Activated T-cell treated with anti-CD3 and anti-CD28 coated beads, Interleukin-2, amount 50 U/mL, for 24 hours (primary cell): ENCODE measurements around the gene TGFBI.

ENCODE experiments used
- DNase-seq: peaks from one replicate; pipeline ENCODE4 v3.0.0-alpha.2; 2020
- H3K27ac Mint-ChIP-seq: 2 replicates; pipeline ENCODE4 v1.8.0; 2020; ENCODE audit warnings: mild to moderate bottlenecking, mixed read lengths
- H3K27me3 Mint-ChIP-seq: 2 replicates; pipeline ENCODE4 v1.8.0; 2020; ENCODE audit warnings: mixed read lengths
- H3K36me3 Mint-ChIP-seq: 2 replicates; pipeline ENCODE4 v1.8.0; 2020; ENCODE audit warnings: low read depth, mixed read lengths
- H3K4me1 Mint-ChIP-seq: 2 replicates; pipeline ENCODE4 v1.8.0; 2020; ENCODE audit warnings: low read depth, mixed read lengths
- H3K4me3 Mint-ChIP-seq: 2 replicates; pipeline ENCODE4 v1.8.0; 2020; ENCODE audit warnings: mild to moderate bottlenecking, moderate library complexity, mixed read lengths
- H3K9me3 Mint-ChIP-seq: 2 replicates; pipeline ENCODE4 v1.8.0; 2020; ENCODE audit warnings: mixed read lengths

The TGFBI gene

DNA sequence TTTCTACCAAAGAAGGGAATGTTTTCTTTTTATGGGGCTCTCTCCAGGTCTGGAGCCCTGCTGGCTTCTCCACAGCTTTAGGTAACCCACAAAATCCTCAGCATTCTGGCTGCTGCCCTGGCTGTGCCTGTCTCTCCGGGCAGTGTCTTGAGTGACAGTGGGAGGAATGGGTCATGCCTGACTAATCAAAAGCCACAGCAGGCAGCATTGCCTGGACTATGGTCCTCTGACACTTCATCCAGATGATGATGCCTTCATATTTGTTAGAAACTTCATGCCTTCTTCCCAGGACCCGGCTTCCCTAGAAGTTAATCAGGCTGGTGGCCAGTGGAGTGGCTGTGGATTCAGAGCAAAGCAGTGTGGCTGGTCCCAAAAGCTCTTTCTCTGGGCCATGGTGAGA is 32.2 kb upstream of the TGFBI start:
- Mint-ChIP-seq H3K36me3 (no peaks in the 10 kb centered on the region), H3K9me3 (no peaks in the 10 kb centered on the region), H3K4me1 (no peaks in the 10 kb centered on the region), H3K27ac (no peak overlapping the region), H3K27me3 (peaks cover 23% of the 10 kb centered on the region), H3K4me3 (no peak overlapping the region)
- no peak for DNase-seq

DNA sequence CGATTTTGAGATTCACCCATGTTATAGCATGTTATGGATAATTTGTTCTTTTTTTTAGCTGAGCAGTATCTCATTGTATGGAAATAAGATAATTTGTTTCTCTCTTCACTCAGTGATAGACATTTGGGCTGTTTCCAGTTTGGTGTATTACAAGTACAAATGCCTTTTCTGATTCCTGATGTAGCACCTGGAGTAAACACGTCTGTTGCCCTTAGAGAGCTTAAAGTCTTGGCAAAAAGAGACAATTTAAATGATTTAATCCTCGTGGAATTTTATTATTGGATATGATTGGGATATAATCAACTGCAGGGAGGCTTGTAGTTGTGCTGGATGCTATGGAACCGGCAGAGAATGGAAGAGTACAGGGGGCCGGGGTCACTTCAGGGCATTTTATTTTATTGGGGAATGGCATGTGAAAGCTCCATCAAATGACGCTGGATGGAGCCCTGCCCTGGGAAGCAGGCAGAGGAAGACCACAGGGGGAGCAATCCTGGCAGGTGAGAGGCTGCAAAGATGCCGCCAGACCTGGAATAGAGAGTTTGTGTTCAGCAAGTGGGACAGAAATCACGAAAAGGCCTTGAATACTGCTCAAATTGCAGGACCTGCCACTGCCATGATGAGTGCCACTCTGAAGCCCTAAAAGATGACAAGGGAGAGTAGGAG is 31.0 kb upstream of the TGFBI start:
- Mint-ChIP-seq H3K4me1 (no peaks in the 10 kb centered on the region), H3K27ac (no peak overlapping the region), H3K9me3 (no peaks in the 10 kb centered on the region)

DNA sequence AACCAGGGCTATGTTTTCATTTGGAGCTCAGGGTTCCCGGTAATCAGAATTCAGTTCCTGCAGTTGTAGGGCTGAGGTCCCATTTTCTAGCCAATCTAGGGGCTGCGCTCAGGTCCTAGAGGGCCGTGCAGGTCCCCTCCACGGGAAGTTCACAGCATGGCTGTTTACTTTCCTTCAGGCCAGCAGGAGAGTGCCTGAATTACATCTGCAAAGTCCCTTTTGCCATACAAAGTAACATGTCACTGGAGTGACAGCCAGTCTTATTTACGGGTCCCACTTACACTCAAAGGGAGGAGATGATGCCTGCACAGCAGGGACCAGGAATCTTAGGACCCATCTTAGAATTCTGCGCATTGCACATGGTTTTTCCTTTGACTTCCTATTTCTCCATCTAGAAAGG is 29.9 kb upstream of the TGFBI start:
- no peak for DNase-seq
- no peaks in the 10 kb centered on the region for H3K4me1 Mint-ChIP-seq
- H3K27ac Mint-ChIP-seq = no peak overlapping the region
- H3K36me3 Mint-ChIP-seq = no peaks in the 10 kb centered on the region
- no peaks in the 10 kb centered on the region for H3K9me3 Mint-ChIP-seq
- H3K4me3 Mint-ChIP-seq = no peak overlapping the region
- peaks cover 26% of the 10 kb centered on the region for H3K27me3 Mint-ChIP-seq

More for the DNA sequence above, 31.0 kb upstream of the TGFBI start:
- peaks cover 26% of the 10 kb centered on the region for H3K27me3 Mint-ChIP-seq
- DNase-seq = no peak
- H3K4me3 Mint-ChIP-seq = no peak overlapping the region
- no peaks in the 10 kb centered on the region for H3K36me3 Mint-ChIP-seq

DNA sequence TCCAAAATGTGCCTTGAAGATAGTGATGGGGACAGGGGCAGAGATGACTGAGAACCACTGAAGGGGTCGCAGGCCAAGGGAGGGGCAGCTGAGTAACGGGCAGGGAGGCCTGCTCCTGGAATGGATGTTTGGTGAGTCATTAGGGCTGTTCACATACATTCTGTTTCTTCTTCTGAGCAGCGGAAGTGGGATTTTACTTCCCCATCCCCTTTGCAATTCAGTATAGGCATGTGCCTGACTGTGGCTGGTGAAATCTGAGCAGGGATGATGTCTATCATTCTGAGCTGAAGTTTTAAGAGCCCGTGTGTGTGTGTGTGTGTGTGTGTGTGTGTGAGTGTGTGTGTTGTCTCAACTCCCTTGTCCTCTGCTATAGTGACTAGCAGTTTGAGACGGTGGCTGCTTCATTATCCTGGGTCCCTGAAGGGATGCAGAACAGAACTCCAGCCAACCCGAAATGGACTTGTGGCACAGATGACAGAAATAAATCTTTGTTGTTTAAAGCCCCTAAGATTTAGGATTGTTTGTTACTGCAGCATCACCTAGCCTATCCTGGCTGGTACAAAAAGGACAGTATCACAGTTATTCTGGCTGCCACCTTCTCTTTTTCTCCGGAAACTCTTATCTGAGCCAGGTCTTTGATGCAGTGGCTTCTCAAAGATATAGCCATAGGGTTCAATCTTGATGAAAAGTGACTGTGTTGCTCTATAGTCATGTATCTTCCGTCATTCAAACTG is 29.2 kb upstream of the TGFBI start:
- no peak overlapping the region for H3K4me3 Mint-ChIP-seq
- DNase-seq = no peak
- H3K9me3 Mint-ChIP-seq = no peaks in the 10 kb centered on the region

DNA sequence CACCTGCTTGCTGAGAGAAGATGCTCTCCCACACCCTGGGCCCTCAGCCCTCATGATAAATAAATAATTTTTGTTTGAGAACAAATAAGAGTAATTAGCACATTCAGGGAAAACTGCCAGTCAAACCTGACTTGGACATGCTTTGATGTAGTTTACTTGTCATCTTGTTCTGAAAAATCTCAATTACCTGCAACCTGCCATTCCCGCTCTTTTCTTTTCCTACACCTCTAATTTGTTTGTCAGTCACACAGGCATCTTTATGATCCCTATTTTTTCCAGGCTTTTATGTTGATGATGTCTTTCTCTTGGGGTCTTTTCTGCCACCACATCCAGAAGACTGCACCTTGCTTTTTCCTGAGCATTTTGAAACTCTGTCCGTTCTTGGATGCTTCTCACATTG is 28.6 kb upstream of the TGFBI start:
- Mint-ChIP-seq H3K27ac (no peak overlapping the region), H3K36me3 (no peaks in the 10 kb centered on the region), H3K4me1 (no peaks in the 10 kb centered on the region), H3K4me3 (no peak overlapping the region), H3K9me3 (no peaks in the 10 kb centered on the region), H3K27me3 (peaks cover 23% of the 10 kb centered on the region)
- no peak for DNase-seq

More for the DNA sequence above, 29.2 kb upstream of the TGFBI start:
- Mint-ChIP-seq H3K4me1 (no peaks in the 10 kb centered on the region), H3K27ac (no peak overlapping the region), H3K27me3 (peaks cover 26% of the 10 kb centered on the region), H3K36me3 (no peaks in the 10 kb centered on the region)

DNA sequence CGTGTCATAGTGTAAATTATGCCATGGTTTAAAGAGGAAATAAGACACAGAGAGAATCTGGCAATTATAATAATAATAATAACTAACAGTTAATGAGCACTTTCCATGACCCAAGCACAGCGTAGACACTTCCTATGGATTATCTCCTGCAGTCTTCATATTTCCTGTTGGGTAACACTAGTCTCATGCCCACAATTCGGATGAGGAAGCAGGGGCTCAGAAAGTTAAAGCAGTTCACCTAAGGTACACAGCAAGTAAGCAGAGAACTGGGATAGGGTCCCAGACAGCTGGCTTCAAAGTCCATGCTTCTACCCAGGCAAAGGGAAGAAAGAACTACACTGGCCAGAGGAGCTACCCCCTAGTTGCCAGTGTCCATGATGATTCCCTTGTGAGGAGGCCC is 27.9 kb upstream of the TGFBI start:
- no peak overlapping the region for H3K27ac Mint-ChIP-seq
- no peak overlapping the region for H3K4me3 Mint-ChIP-seq
- H3K36me3 Mint-ChIP-seq = no peaks in the 10 kb centered on the region
- no peaks in the 10 kb centered on the region for H3K4me1 Mint-ChIP-seq
- H3K9me3 Mint-ChIP-seq = no peaks in the 10 kb centered on the region
- DNase-seq = no peak
- H3K27me3 Mint-ChIP-seq = peaks cover 26% of the 10 kb centered on the region

DNA sequence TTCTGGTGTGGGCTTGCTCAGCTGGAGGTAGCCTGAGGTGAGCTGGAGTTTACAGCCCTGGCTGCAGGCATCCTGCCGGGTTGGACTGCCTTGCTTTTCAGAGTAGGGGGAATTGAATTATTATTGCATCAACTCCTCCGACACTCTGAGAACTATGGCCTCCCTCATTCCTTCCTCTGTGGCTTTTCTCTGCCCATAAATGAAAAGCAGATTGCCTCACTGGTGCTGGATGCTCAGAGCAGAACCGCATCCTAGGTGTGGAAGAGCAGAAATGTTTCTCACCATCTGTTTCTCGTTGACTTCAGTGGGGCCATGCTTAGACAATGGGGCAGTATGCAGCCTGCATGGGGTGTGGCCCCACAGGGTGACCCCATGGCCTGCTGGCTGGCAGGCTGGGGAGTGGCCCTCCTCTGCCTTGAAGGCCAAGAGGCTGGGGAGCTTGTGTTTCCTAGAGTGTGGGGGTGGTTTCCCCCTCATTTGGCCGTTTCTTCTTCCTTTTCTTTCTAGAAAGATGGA is 27.3 kb upstream of the TGFBI start:
- Mint-ChIP-seq H3K27ac (no peak overlapping the region), H3K9me3 (no peaks in the 10 kb centered on the region), H3K27me3 (peaks cover 21% of the 10 kb centered on the region), H3K4me3 (no peak overlapping the region), H3K36me3 (no peaks in the 10 kb centered on the region), H3K4me1 (no peaks in the 10 kb centered on the region)
- no peak for DNase-seq

DNA sequence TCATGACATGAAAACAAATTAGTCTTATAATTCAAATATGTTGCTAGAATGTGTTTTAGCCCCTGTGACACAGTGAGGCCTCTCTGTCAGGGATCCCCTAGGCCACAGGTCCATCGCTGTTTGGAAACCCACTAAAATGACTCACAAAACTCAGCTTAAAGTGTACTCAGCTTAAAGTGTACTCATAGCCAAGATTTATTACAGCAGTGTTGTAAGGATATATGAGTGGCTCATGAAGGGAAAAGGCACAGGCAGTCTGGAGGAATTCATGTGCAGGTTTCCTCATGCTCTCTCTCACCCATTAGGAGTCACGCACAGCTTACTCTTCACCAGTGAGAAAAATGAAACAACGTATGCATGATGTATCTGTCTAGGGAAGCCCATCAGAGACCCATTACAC is 24.4 kb upstream of the TGFBI start:
- no peaks in the 10 kb centered on the region for H3K9me3 Mint-ChIP-seq
- no peaks in the 10 kb centered on the region for H3K36me3 Mint-ChIP-seq
- no peak overlapping the region for H3K4me3 Mint-ChIP-seq
- peaks cover 19% of the 10 kb centered on the region for H3K27me3 Mint-ChIP-seq
- no peak for DNase-seq
- no peak overlapping the region for H3K27ac Mint-ChIP-seq
- H3K4me1 Mint-ChIP-seq = no peaks in the 10 kb centered on the region

DNA sequence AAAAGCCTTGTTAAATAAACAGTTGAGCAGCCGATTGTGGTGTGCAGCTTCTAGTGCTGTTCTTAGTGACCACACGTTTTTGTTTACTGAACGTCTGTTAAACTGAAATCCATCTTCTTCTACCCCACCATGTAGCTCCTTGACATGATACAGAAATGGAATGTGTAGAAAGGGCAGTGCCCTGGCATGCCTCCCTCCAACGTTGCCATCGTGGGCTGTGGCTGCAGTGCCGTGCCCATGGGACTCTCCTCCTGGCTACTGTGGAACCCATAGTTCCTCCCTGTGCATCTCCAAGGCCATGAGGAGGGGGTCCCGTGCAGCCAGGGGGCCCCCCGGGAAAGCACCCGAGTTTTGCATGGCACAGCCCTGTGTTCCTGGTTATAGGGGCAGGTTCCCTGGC is 23.3 kb upstream of the TGFBI start:
- no peaks in the 10 kb centered on the region for H3K9me3 Mint-ChIP-seq
- no peak overlapping the region for H3K27ac Mint-ChIP-seq
- no peaks in the 10 kb centered on the region for H3K36me3 Mint-ChIP-seq
- DNase-seq = no peak
- H3K4me1 Mint-ChIP-seq = no peaks in the 10 kb centered on the region
- no peak overlapping the region for H3K4me3 Mint-ChIP-seq
- H3K27me3 Mint-ChIP-seq = peaks cover 24% of the 10 kb centered on the region

DNA sequence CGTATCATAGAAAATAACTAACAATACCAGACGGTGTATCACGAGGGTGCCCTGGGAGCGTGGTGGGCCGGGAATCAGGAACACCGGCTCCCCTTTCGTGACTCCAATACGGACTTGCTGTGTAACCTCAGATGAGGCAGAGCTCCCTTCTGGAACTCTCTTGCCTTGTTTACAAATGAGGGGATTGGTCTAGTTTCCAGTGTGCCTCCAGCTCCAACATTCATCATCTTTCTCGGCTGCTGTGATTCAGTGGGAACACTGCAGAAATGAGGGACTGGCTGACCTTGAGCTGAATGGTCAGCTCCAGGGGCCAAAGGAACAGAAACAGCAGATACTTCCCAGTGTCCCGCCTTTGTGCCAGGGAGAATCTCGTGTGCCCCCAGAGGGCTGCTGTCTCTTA is 22.6 kb upstream of the TGFBI start:
- no peak for DNase-seq
- Mint-ChIP-seq H3K36me3 (no peaks in the 10 kb centered on the region), H3K27ac (no peak overlapping the region), H3K4me1 (no peaks in the 10 kb centered on the region), H3K9me3 (no peaks in the 10 kb centered on the region), H3K4me3 (no peak overlapping the region), H3K27me3 (peaks cover 26% of the 10 kb centered on the region)

DNA sequence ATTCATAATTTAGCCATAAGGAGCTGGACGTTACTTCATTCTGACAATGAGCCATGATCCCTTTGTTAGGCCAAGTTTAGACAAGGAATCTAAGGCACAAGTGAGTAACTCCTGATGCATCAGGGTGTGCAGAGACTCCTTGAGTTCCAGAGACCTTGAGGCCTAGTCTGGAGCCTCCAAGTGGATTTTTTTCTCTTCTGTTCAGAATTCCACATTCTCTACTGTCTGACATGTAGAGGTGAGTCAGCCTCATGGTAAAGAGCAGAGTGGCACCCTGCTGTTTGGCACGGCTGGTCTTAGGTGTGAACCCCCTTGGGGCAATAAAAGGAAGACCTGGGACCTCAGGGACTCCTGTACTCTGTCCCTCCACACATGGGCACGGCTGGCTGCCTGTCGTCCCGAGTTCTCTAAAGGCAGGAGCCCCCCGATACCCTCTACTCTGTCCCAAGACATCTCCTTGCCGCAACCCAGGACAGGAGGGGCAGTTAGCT is 22.0 kb upstream of the TGFBI start:
- H3K36me3 Mint-ChIP-seq = no peaks in the 10 kb centered on the region
- H3K4me3 Mint-ChIP-seq = no peak overlapping the region
- no peaks in the 10 kb centered on the region for H3K9me3 Mint-ChIP-seq
- H3K4me1 Mint-ChIP-seq = no peaks in the 10 kb centered on the region
- H3K27ac Mint-ChIP-seq = no peak overlapping the region
- peaks cover 23% of the 10 kb centered on the region for H3K27me3 Mint-ChIP-seq
- DNase-seq = no peak

DNA sequence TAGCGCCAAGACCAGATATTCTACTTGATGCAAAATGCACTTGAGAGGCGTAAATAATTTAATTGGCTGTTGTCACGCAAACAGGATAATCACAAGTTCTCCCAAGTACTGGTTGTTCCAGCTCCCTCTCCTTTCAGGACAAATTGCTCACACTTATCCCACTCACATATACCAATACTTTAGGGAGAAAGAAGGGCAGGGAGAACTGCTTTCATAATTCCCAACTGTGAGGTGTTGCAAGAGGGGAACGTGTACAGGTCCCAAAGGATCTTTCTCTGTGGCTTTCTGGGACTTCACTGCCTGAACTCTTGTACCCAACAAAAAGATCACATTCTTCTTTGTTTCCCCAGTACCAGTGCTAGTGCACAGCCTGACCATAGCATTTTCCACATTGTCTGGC is 21.5 kb upstream of the TGFBI start:
- no peak overlapping the region for H3K27ac Mint-ChIP-seq
- H3K36me3 Mint-ChIP-seq = no peaks in the 10 kb centered on the region
- H3K9me3 Mint-ChIP-seq = no peaks in the 10 kb centered on the region
- no peak for DNase-seq
- peaks cover 2% of the 10 kb centered on the region for H3K4me1 Mint-ChIP-seq
- peaks cover 25% of the 10 kb centered on the region for H3K27me3 Mint-ChIP-seq
- no peak overlapping the region for H3K4me3 Mint-ChIP-seq

DNA sequence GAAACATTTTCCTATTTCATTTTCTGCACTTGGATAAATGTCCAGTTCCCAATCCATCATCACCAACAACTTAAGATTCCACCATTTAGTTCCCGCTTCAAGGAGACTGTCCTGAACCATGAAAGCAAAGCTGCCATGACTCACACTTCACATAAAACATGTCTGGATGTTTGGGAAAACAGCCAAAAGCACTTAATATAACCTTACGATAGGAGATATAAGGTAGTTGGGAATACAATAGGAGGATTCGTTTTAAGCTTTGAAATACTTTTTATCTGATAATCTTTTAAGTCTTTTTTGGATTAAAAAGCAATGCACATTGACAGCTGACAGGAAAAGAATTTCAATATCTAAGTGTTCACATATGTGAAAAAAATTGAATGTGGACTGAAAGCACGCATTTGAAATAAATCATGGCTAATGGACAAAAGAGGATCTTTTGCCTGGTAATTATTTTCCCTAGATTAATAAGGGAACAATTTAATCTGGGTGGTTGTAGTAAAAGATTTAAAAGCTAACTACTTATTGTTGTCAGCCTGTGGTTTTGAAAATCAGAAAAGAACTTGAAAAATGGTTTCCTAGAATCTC is 17.3 kb upstream of the TGFBI start:
- no peak for DNase-seq
- peaks cover 47% of the 10 kb centered on the region for H3K27me3 Mint-ChIP-seq
- H3K4me3 Mint-ChIP-seq = no peak overlapping the region
- H3K4me1 Mint-ChIP-seq = peaks cover 2% of the 10 kb centered on the region
- no peaks in the 10 kb centered on the region for H3K36me3 Mint-ChIP-seq
- no peak overlapping the region for H3K27ac Mint-ChIP-seq
- no peaks in the 10 kb centered on the region for H3K9me3 Mint-ChIP-seq

DNA sequence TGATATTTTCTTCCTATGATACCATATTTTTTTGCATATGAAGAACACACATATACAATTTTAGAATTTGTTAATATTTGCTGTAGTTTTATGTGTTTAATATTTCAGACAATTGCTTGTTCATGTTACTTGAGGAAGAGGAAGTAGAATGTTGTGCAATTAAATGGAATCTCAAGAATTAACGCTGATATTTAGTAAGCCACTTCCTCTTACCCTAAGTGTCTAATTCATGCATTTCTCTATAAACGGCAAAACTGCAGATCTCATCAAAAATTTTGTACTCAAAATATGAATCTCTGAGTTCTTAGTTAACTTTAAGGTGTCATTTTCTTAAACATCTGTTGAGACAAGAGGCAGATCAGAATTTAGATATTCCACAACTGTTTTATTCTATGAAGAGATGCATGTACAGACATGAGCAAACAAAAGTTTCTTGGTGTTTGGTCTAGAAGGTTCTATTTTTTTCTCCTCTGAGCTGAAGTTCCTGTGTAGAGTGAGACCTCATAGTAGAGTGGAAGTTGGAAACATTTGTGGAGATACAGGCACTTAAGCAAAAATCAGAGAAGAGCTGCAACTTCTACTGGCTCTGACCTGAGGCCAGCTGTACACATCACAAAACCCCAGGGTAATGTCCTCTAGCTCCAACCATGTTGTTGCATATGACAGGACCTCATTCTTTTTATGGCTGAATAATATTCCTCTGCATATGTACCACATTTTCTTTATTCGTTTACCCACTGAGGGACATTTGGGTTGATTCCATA is 16.6 kb upstream of the TGFBI start:
- peaks cover 2% of the 10 kb centered on the region for H3K4me1 Mint-ChIP-seq
- H3K36me3 Mint-ChIP-seq = no peaks in the 10 kb centered on the region
- no peak overlapping the region for H3K4me3 Mint-ChIP-seq
- no peak for DNase-seq
- H3K27me3 Mint-ChIP-seq = peaks cover 47% of the 10 kb centered on the region
- H3K9me3 Mint-ChIP-seq = no peaks in the 10 kb centered on the region
- H3K27ac Mint-ChIP-seq = no peak overlapping the region
